Measurements from ENCODE around the gene ZNF407. TPM values are rescaled to one million over a fixed set of nuclear protein-coding genes. Genes with fewer than 3 reads are reported as not detected.

The ZNF407 gene
- total RNA-seq, 5 donors from 2014 or later (not counting 1 experiment from before 2014, with no cell fraction given): 22.9 to 37.4 (median 24.4) TPM

- Mint-ChIP-seq H3K27ac (no peak overlapping the region), H3K36me3 (no peaks in the 10 kb centered on the region), H3K4me3 (no peak overlapping the region), H3K9me3 (no peaks in the 10 kb centered on the region), H3K27me3 (no peaks in the 10 kb centered on the region), H3K4me1 (no peaks in the 10 kb centered on the region)
- no peak for ATAC-seq (replicated peaks in 1 of 4)
- Histone ChIP-seq H3K36me3 (ENCODE audit: control insufficient read depth in 2 of 2, extremely low read depth in 1 of 2, insufficient read depth in 1 of 2, low read length in 1 of 2) (no peaks in the 10 kb centered on the region), H3K9me3 (no peaks in the 10 kb centered on the region), H3K27ac (ENCODE audit: low read length) (no peak overlapping the region), H3K27me3 (replicated peaks in 1 of 2; ENCODE audit: control insufficient read depth in 2 of 2, extremely low read depth in 1 of 2, insufficient read depth in 2 of 2, low read length in 1 of 2) (no peaks in the 10 kb centered on the region), H3K4me1 (ENCODE audit: control insufficient read depth in 1 of 2, extremely low read depth in 1 of 2, insufficient read depth in 2 of 2, low read length in 2 of 2) (no peaks in the 10 kb centered on the region), H3K4me3 (ENCODE audit: control insufficient read depth in 1 of 2, extremely low read depth in 1 of 2, low read length in 1 of 2) (no peak overlapping the region)
- WGBS (ENCODE audit: insufficient coverage): no CpG with 5 or more reads among the region's 1 CpG
- no peak for DNase-seq
- ChIA-PET POLR2A (no interaction called here), CTCF (no interaction called here)
Observed at GRCh38 chr18:74857901-74858300, 260.2 kb downstream of the ZNF407 start.

- no peaks in the 10 kb centered on the region for H3K9me3 ChIP-seq
- ChIA-PET CTCF (no interaction called here), POLR2A (no interaction called here)
- H3K36me3 ChIP-seq (ENCODE audit: control insufficient read depth in 2 of 2, extremely low read depth in 1 of 2, insufficient read depth in 1 of 2, low read length in 1 of 2): no peaks in the 10 kb centered on the region
- no peaks in the 10 kb centered on the region for H3K27me3 ChIP-seq (replicated peaks in 1 of 2; ENCODE audit: control insufficient read depth in 2 of 2, extremely low read depth in 1 of 2, insufficient read depth in 2 of 2, low read length in 1 of 2)
- no peak overlapping the region for H3K27ac ChIP-seq (ENCODE audit: low read length)
- no peaks in the 10 kb centered on the region for H3K27me3 Mint-ChIP-seq
- H3K27ac Mint-ChIP-seq: no peak overlapping the region
- ATAC-seq (replicated peaks in 1 of 4) (no peak), DNase-seq (no peak)
- H3K4me1 ChIP-seq (ENCODE audit: control insufficient read depth in 1 of 2, extremely low read depth in 1 of 2, insufficient read depth in 2 of 2, low read length in 2 of 2): no peaks in the 10 kb centered on the region
- 100% methylated on average over 2 of the region's 4 CpGs for WGBS (ENCODE audit: insufficient coverage)
- no peak overlapping the region for H3K4me3 ChIP-seq (ENCODE audit: control insufficient read depth in 1 of 2, extremely low read depth in 1 of 2, low read length in 1 of 2)
- H3K9me3 Mint-ChIP-seq: no peaks in the 10 kb centered on the region
- no peaks in the 10 kb centered on the region for H3K36me3 Mint-ChIP-seq
- H3K4me1 Mint-ChIP-seq: peaks cover 0 to 4% (median 0%) of the 10 kb centered on the region in 3 donors
- H3K4me3 Mint-ChIP-seq: no peak overlapping the region
Observed at GRCh38 chr18:74861154-74861553, 263.5 kb downstream of the ZNF407 start.

GRCh38 chr18:74862094-74862493 lies 264.4 kb downstream of the ZNF407 start:
- 100% methylated on average over 4 of the region's 4 CpGs for WGBS (ENCODE audit: insufficient coverage)
- no peaks in the 10 kb centered on the region for H3K9me3 Mint-ChIP-seq
- no peak overlapping the region for H3K27ac ChIP-seq (ENCODE audit: low read length)
- no peaks in the 10 kb centered on the region for H3K27me3 Mint-ChIP-seq
- no peak overlapping the region for H3K4me3 Mint-ChIP-seq
- H3K4me1 ChIP-seq (ENCODE audit: control insufficient read depth in 1 of 2, extremely low read depth in 1 of 2, insufficient read depth in 2 of 2, low read length in 2 of 2): no peaks in the 10 kb centered on the region
- ATAC-seq (replicated peaks in 1 of 4) (no peak), DNase-seq (no peak)
- peaks cover 0 to 4% (median 0%) of the 10 kb centered on the region in 3 donors for H3K4me1 Mint-ChIP-seq
- no peak overlapping the region for H3K4me3 ChIP-seq (ENCODE audit: control insufficient read depth in 1 of 2, extremely low read depth in 1 of 2, low read length in 1 of 2)
- ChIA-PET CTCF (no interaction called here), POLR2A (interaction anchor here in 1 of 2 donors (0.6 kb wide), 1 partner anchor 1454 kb away, joined by 3 read pairs; no protein-coding TSS in a partner anchor)
- no peaks in the 10 kb centered on the region for H3K36me3 ChIP-seq (ENCODE audit: control insufficient read depth in 2 of 2, extremely low read depth in 1 of 2, insufficient read depth in 1 of 2, low read length in 1 of 2)
- no peaks in the 10 kb centered on the region for H3K27me3 ChIP-seq (replicated peaks in 1 of 2; ENCODE audit: control insufficient read depth in 2 of 2, extremely low read depth in 1 of 2, insufficient read depth in 2 of 2, low read length in 1 of 2)
- no peaks in the 10 kb centered on the region for H3K36me3 Mint-ChIP-seq
- H3K27ac Mint-ChIP-seq: no peak overlapping the region
- H3K9me3 ChIP-seq: no peaks in the 10 kb centered on the region

- no peak overlapping the region for H3K27ac ChIP-seq (ENCODE audit: low read length)
- ChIA-PET CTCF (no interaction called here), POLR2A (no interaction called here)
- no peak for ATAC-seq (replicated peaks in 1 of 4)
- H3K36me3 Mint-ChIP-seq: no peaks in the 10 kb centered on the region
- no peak overlapping the region for H3K4me3 Mint-ChIP-seq
- H3K27me3 ChIP-seq (replicated peaks in 1 of 2; ENCODE audit: control insufficient read depth in 2 of 2, extremely low read depth in 1 of 2, insufficient read depth in 2 of 2, low read length in 1 of 2): no peaks in the 10 kb centered on the region
- H3K4me1 Mint-ChIP-seq: peaks cover 0 to 4% (median 0%) of the 10 kb centered on the region in 3 donors
- no peaks in the 10 kb centered on the region for H3K36me3 ChIP-seq (ENCODE audit: control insufficient read depth in 2 of 2, extremely low read depth in 1 of 2, insufficient read depth in 1 of 2, low read length in 1 of 2)
- no peak overlapping the region for H3K4me3 ChIP-seq (ENCODE audit: control insufficient read depth in 1 of 2, extremely low read depth in 1 of 2, low read length in 1 of 2)
- no peaks in the 10 kb centered on the region for H3K4me1 ChIP-seq (ENCODE audit: control insufficient read depth in 1 of 2, extremely low read depth in 1 of 2, insufficient read depth in 2 of 2, low read length in 2 of 2)
- no peaks in the 10 kb centered on the region for H3K27me3 Mint-ChIP-seq
- no peak for DNase-seq
- H3K9me3 Mint-ChIP-seq: no peaks in the 10 kb centered on the region
- WGBS (ENCODE audit: insufficient coverage): no CpG with 5 or more reads among the region's 3 CpGs
- H3K27ac Mint-ChIP-seq: no peak overlapping the region
- no peaks in the 10 kb centered on the region for H3K9me3 ChIP-seq
Observed at GRCh38 chr18:74866577-74866976, 268.9 kb downstream of the ZNF407 start.

GRCh38 chr18:74868461-74868860 lies 270.8 kb downstream of the ZNF407 start:
- H3K36me3 Mint-ChIP-seq: no peaks in the 10 kb centered on the region
- ATAC-seq (replicated peaks in 1 of 4): no peak
- H3K27ac Mint-ChIP-seq: no peak overlapping the region
- ChIA-PET CTCF (interaction anchor here in 1 of 2 donors (1.0 kb wide), 1 partner anchor 9 kb away, joined by 3 read pairs; no protein-coding TSS in a partner anchor), POLR2A (no interaction called here)
- no peaks in the 10 kb centered on the region for H3K9me3 Mint-ChIP-seq
- Histone ChIP-seq H3K4me1 (ENCODE audit: control insufficient read depth in 1 of 2, extremely low read depth in 1 of 2, insufficient read depth in 2 of 2, low read length in 2 of 2) (no peaks in the 10 kb centered on the region), H3K9me3 (no peaks in the 10 kb centered on the region), H3K27ac (ENCODE audit: low read length) (no peak overlapping the region), H3K36me3 (ENCODE audit: control insufficient read depth in 2 of 2, extremely low read depth in 1 of 2, insufficient read depth in 1 of 2, low read length in 1 of 2) (no peaks in the 10 kb centered on the region), H3K27me3 (replicated peaks in 1 of 2; ENCODE audit: control insufficient read depth in 2 of 2, extremely low read depth in 1 of 2, insufficient read depth in 2 of 2, low read length in 1 of 2) (no peaks in the 10 kb centered on the region), H3K4me3 (ENCODE audit: control insufficient read depth in 1 of 2, extremely low read depth in 1 of 2, low read length in 1 of 2) (no peak overlapping the region)
- H3K27me3 Mint-ChIP-seq: no peaks in the 10 kb centered on the region
- H3K4me3 Mint-ChIP-seq: no peak overlapping the region
- peaks cover 0 to 4% (median 0%) of the 10 kb centered on the region in 3 donors for H3K4me1 Mint-ChIP-seq
- whole genome bisulfite sequencing (ENCODE audit: insufficient coverage): 100% methylated on average over 2 of the region's 4 CpGs
- no peak for DNase-seq

GRCh38 chr18:74869904-74870863 lies 272.5 kb downstream of the ZNF407 start:
- Histone ChIP-seq H3K4me3 (ENCODE audit: control insufficient read depth in 1 of 2, extremely low read depth in 1 of 2, low read length in 1 of 2) (no peak overlapping the region), H3K27ac (ENCODE audit: low read length) (no peak overlapping the region), H3K9me3 (no peaks in the 10 kb centered on the region), H3K27me3 (replicated peaks in 1 of 2; ENCODE audit: control insufficient read depth in 2 of 2, extremely low read depth in 1 of 2, insufficient read depth in 2 of 2, low read length in 1 of 2) (no peaks in the 10 kb centered on the region), H3K36me3 (ENCODE audit: control insufficient read depth in 2 of 2, extremely low read depth in 1 of 2, insufficient read depth in 1 of 2, low read length in 1 of 2) (no peaks in the 10 kb centered on the region), H3K4me1 (ENCODE audit: control insufficient read depth in 1 of 2, extremely low read depth in 1 of 2, insufficient read depth in 2 of 2, low read length in 2 of 2) (no peaks in the 10 kb centered on the region)
- Mint-ChIP-seq H3K4me3 (no peak overlapping the region), H3K9me3 (no peaks in the 10 kb centered on the region), H3K36me3 (no peaks in the 10 kb centered on the region), H3K27me3 (no peaks in the 10 kb centered on the region), H3K4me1 (no peaks in the 10 kb centered on the region), H3K27ac (peak overlapping the region in 1 of 2 donors; percentile 44)
- DNase-seq: no peak
- POLR2A ChIA-PET: no interaction called here
- no peak for ATAC-seq (replicated peaks in 1 of 4)
- WGBS (ENCODE audit: insufficient coverage): no CpG with 5 or more reads among the region's 5 CpGs
- CTCF ChIA-PET: no interaction called here
